HG02852 (cell line): Measurements from ENCODE around the gene NRG3.
A peak's percentile ranks its signal among the peaks of the same experiment; 100 is the strongest.
"Not testable (repeated sequence)": the region's sequence is repeated elsewhere in the genome, so short reads cannot be mapped to it uniquely, and the experiment has no call there.

Experiments
- ATAC-seq: cut with Tn5 transposase; IDR thresholded peaks from one replicate; pipeline ENCODE4 v1.9.1; 2021; ENCODE audit warnings: mild to moderate bottlenecking, moderate library complexity; ENCODE audit not compliant: unreplicated experiment

Gene NRG3

GRCh38 chr10:82267465-82267864 lies 392.5 kb downstream of the NRG3 start:
- peak; percentile 39 for ATAC-seq

- peak; percentile 53 for ATAC-seq
These were observed 393.0 kb downstream of the NRG3 start for GRCh38 chr10:82267960-82268359.

- no peak for ATAC-seq
These were observed 402.6 kb downstream of the NRG3 start for GRCh38 chr10:82277591-82277990.

GRCh38 chr10:82278401-82279182 lies 403.6 kb downstream of the NRG3 start:
- peak; percentile 81 for ATAC-seq

- no peak for ATAC-seq
These were observed 407.9 kb downstream of the NRG3 start for GRCh38 chr10:82282782-82283456.

- ATAC-seq = no peak
These were observed 409.2 kb downstream of the NRG3 start for GRCh38 chr10:82284180-82284579.

- ATAC-seq = no peak
These were observed 413.5 kb downstream of the NRG3 start for GRCh38 chr10:82288461-82288881.

- ATAC-seq = no peak
These were observed 415.0 kb downstream of the NRG3 start for GRCh38 chr10:82289945-82290344.

- ATAC-seq = no peak
These were observed 419.9 kb downstream of the NRG3 start for GRCh38 chr10:82294874-82295378.

- ATAC-seq = no peak
These were observed 433.6 kb downstream of the NRG3 start for GRCh38 chr10:82308641-82309040.

- ATAC-seq = no peak
These were observed 435.8 kb downstream of the NRG3 start for GRCh38 chr10:82310839-82311238.

- ATAC-seq = no peak
These were observed 438.4 kb downstream of the NRG3 start for GRCh38 chr10:82313401-82313800.

GRCh38 chr10:82318534-82318933 lies 443.5 kb downstream of the NRG3 start:
- ATAC-seq = no peak

- ATAC-seq = no peak
These were observed 444.1 kb downstream of the NRG3 start for GRCh38 chr10:82319074-82319473.

- ATAC-seq = no peak
These were observed 444.6 kb downstream of the NRG3 start for GRCh38 chr10:82319562-82319961.

- no peak for ATAC-seq
These were observed 446.7 kb downstream of the NRG3 start for GRCh38 chr10:82321724-82322123.

GRCh38 chr10:82331716-82332115 lies 456.7 kb downstream of the NRG3 start:
- no peak for ATAC-seq

GRCh38 chr10:82335831-82336230 lies 460.8 kb downstream of the NRG3 start:
- ATAC-seq = no peak

- ATAC-seq = no peak
These were observed 465.2 kb downstream of the NRG3 start for GRCh38 chr10:82340166-82340565.

- not testable (repeated sequence) for ATAC-seq
These were observed 474.6 kb downstream of the NRG3 start for GRCh38 chr10:82349590-82349989.

GRCh38 chr10:82353381-82353780 lies 478.4 kb downstream of the NRG3 start:
- no peak for ATAC-seq

GRCh38 chr10:82358486-82359099 lies 483.6 kb downstream of the NRG3 start:
- ATAC-seq = no peak
